ENCODE data around the gene SCUBE1.

GRCh38 chr22:43239193-43239780 lies 103.9 kb downstream of the SCUBE1 start:
- TF ChIP-seq CTCF (conservative IDR thresholded peaks at IDR 0.05; ENCODE audit: low read length) (no peak), EZH2phosphoT487 (IDR thresholded peaks at IDR 0.05; ENCODE audit: borderline replicate concordance, low read depth, low read length) (no peak)
